IPS-15b (cell line): ENCODE results near the gene GNB1L.

Experiments used
- H3K27me3 ChIP-seq: one replicate; pipeline ENCODE4 v1.6.1; 2013; ENCODE audit warnings: low read length; ENCODE audit not compliant: control insufficient read depth, insufficient read depth
- H3K36me3 ChIP-seq: one replicate; pipeline ENCODE4 v1.6.1; 2013; ENCODE audit warnings: low read length; ENCODE audit not compliant: control insufficient read depth, insufficient read depth
- H3K4me1 ChIP-seq: one replicate; pipeline ENCODE4 v1.6.1; 2013; ENCODE audit warnings: mild to moderate bottlenecking, low read length; ENCODE audit not compliant: control insufficient read depth, insufficient read depth
- H3K4me3 ChIP-seq: one replicate; pipeline ENCODE4 v1.5.1; 2013; ENCODE audit warnings: low read depth, low read length
- H3K9ac ChIP-seq: one replicate; pipeline ENCODE4 v1.6.1; 2013; ENCODE audit warnings: low read depth, mild to moderate bottlenecking, low read length
- H3K9me3 ChIP-seq: one replicate; pipeline ENCODE4 v1.6.1; 2013; ENCODE audit warnings: mild to moderate bottlenecking, low read length; ENCODE audit not compliant: control insufficient read depth, insufficient read depth

The GNB1L gene

DNA sequence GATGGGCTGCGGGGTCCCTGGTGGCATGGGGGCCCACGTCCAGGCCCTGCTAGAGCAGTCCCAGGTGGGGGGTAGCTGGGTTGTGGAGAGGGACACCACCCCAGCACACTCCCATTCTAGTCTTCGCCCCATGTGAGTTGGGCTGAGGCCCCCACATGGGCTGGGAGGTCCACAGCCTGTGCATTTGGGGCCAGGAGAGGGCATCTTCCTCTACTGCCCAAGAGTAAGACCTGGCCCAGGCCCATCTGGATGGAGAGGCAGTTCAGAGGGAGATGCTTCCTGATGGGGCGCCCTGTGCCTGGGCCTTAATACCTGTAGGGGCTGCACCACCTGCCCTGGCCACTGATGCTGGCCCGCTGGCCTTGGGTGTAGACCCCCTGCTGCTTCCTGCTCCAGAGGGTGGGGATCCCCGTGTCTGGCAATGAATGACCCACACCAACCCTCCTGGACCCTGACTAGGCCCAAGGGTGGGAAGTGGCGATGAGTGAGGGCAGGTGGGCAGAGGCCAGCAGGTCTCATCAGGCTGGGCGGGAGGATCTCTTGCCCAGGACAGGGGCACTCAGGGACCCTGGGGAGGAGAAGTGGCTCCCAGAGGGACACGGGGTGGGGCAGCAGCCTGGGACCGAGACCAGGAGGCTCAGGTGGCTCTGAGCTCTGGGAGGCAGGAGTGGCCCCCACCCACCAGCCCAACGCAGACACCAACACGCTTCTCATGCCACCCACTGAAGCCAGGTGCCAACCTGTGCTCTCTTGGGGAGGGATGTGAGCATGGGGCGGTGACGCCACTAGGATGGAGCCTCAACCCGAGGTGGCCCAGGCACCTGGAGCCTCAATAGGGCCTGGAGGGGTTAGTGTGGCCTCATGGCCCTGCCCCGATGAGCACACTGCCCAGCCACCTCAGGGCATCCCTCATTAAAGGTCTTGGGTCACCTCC lies 17.4 kb upstream of the GNB1L start:
- H3K27me3 ChIP-seq: no peaks in the 10 kb centered on the region
- H3K9ac ChIP-seq: no peak overlapping the region
- H3K36me3 ChIP-seq: no peaks in the 10 kb centered on the region
- H3K4me1 ChIP-seq: no peaks in the 10 kb centered on the region
- H3K9me3 ChIP-seq: no peaks in the 10 kb centered on the region
- no peak overlapping the region for H3K4me3 ChIP-seq

DNA sequence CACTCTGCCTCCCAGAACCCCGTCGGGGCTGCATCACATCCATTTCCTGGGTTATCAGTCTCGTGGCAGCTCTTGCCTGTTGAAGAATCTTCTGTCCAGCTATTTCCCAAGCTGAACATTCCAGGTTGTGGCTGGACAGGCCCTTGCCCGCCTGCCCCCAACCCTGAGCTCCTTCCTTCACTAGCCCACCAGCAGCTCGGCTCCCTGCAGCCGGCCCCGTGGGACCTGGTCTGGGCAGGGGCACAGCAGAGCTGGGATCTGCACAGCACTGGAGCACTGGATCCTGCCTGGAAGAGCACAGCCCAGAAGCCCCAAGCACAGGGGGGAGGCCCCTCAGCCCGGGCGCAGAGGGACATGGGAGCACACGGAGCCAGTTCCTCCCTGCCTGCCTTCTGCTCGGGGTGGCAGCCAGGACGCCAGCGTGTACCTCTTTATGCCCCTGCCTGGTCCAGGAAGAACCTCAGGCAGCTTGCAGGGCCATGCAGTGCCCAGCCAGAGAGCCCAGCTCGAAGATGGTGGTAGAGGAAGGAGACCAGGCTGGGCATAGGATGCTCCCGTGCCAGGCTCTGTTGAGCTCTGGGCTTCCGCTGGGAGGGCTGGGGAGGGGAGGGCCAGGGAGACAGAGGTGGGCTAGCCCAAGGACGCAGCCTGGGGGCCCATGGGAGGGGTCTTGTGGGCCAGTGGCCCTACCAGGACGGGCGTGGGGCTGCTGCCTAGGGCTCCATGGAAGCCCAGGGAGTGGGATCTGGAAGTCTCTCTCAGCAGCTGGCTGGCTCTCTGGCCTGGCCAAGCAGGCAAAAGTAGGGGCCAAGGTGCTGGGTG lies 16.6 kb upstream of the GNB1L start:
- Histone ChIP-seq H3K4me3 (no peak overlapping the region), H3K9ac (no peak overlapping the region), H3K36me3 (no peaks in the 10 kb centered on the region), H3K27me3 (no peaks in the 10 kb centered on the region), H3K9me3 (no peaks in the 10 kb centered on the region), H3K4me1 (no peaks in the 10 kb centered on the region)

DNA sequence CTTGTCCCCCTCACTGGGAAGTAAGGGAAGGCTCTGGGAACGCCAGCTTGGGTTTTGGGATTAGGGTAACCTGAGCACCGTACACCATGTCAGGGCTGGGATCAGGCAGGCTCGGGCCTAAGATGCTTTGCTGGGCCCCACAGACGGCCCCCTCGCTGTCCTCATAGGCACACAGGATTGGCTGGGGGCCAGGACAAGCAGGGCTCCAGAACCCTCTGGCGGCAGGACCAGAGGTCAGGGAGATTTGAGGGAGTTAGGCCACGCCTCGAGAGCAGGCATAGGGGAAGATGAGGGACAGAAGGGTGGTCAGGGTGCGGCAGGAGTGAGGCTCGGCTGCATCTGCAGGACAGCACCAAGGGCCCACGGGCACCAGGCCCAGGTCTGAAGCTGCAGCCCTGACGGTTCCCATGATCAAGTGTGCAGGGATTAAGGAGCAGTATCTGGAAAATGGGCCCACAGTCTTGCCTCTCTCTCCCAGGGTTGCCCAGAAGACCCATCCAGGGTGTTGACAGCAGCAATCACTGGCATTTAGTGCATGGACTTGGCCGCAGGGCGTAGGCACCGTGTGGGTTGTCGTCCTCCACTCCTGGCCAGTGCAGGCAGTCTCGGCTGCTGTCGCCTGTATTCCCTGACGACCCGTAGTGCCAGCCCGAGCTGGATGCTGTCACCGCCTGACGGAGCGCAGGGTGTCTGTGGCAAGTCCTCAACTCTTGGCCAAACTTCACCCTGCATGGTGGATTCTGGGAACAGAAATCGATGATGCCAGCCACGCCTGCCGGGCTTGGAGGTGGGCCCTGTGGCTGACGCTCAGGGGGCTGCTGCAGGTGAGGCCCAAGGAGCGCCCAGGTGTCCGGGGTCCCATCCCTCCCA lies 15.7 kb upstream of the GNB1L start:
- Histone ChIP-seq H3K4me3 (no peak overlapping the region), H3K9ac (no peak overlapping the region), H3K27me3 (no peaks in the 10 kb centered on the region), H3K9me3 (no peaks in the 10 kb centered on the region), H3K4me1 (no peaks in the 10 kb centered on the region), H3K36me3 (no peaks in the 10 kb centered on the region)

DNA sequence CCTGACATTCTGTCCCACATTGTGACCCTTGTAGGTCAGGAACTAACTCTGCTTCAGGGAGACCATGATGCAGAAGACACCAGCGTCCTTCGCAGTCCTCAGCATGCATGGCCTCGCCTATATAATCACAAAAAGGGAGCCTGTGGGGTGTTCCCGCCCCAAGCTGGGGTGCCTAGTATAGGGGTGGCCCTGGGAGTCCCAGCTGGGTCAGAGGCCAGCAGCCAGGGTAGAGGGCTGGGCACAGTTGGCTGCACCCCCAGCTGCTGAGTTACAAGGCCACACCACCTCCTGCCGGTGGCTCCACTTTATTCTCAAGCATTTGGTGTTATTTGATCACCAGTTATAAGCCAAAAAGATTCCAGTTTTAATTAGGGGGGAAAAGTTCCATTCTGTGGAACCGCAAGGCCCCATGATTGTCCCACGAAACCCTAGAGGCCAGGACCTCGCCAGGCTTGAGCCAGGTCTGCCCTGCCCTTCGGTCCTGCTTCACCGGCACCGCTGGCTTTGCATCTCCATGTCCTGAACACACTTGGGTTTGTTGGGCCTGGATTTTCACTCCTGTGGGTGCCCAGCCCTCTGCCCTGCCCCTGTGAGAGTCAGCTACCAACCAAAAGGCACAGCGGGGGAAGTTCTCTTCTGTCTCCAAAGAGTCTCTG lies 15.0 kb upstream of the GNB1L start:
- Histone ChIP-seq H3K27me3 (no peaks in the 10 kb centered on the region), H3K4me1 (no peaks in the 10 kb centered on the region), H3K36me3 (no peaks in the 10 kb centered on the region), H3K9ac (no peak overlapping the region), H3K9me3 (no peaks in the 10 kb centered on the region), H3K4me3 (no peak overlapping the region)

DNA sequence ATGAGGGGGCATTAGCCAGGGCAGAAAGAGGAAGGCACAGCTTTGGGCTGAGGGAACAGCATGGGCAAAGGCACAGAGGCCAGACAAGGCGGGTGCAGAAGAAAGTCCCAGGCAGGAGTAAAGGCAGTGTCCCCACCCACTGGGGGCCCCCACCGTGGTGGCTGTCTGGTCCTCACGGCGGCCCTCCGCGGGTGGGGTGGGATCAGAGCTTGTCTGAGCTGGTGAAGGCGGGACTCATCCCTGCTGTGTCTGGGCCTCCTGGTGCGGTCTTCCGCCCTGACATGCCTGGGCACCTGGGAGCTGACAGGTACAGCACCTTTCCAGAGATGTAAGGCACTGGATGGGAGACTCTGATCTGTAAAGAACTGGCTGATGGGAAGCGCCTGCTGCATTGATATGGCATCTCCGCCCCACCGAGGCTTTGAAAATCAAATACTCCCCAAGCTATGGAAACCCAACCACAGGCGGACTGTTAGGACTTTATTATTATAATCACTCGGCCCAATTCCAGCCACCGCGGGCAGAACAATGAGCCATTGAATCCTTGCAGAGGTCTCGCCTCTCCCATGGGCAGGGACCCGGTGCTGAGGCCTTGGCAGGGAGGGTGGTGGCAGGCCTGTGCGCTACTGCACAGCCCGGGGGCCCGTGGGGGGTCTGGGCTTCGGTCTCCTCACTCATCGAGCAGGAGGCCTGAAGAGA lies 14.2 kb upstream of the GNB1L start:
- Histone ChIP-seq H3K4me1 (no peaks in the 10 kb centered on the region), H3K4me3 (no peak overlapping the region), H3K36me3 (no peaks in the 10 kb centered on the region), H3K9ac (no peak overlapping the region), H3K27me3 (no peaks in the 10 kb centered on the region), H3K9me3 (no peaks in the 10 kb centered on the region)

DNA sequence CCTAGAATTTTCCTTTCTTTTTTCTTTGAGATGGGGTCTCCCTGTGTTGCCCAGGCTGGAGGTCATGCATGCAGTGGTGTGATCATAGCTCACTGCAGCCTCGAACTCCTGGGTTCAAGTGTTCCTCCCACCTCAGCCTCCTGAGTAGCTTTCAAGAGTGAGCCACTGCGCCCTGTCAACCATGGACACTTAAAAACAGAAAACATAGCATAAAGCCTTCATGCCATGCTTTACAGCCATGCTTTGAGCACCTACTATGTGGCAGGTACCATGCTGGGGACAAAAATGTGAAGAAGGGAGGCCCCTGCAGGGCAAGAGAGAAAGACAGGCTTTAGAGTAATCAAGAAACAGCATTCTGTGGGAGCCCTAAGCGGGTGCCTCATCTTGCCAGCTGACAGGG lies 13.7 kb upstream of the GNB1L start:
- H3K9ac ChIP-seq: no peak overlapping the region
- no peaks in the 10 kb centered on the region for H3K4me1 ChIP-seq

DNA sequence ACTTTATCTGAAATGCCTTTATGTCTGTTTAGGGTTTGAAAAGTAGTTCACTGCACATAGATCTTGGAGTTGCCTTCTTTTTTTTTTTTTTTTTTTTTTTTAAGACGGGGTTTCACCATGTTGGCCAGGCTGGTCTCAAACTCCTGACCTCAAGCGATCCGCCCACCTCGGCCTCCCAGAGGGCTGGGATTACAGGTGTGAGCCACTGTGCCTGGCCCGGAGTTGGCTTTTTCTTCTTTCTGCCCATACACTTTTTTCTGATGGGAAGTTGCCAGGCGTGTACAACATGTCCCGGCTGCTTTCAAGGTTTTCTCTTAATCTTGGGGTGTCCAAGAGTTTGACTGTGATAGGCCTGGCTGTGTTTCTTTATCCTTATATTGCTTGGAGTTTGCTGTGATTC lies 12.9 kb upstream of the GNB1L start:
- no peaks in the 10 kb centered on the region for H3K27me3 ChIP-seq
- no peak overlapping the region for H3K4me3 ChIP-seq
- no peaks in the 10 kb centered on the region for H3K9me3 ChIP-seq
- no peaks in the 10 kb centered on the region for H3K36me3 ChIP-seq
- no peaks in the 10 kb centered on the region for H3K4me1 ChIP-seq
- no peak overlapping the region for H3K9ac ChIP-seq

More for the DNA sequence above, 13.7 kb upstream of the GNB1L start:
- H3K36me3 ChIP-seq: no peaks in the 10 kb centered on the region
- no peaks in the 10 kb centered on the region for H3K27me3 ChIP-seq
- no peaks in the 10 kb centered on the region for H3K9me3 ChIP-seq
- no peak overlapping the region for H3K4me3 ChIP-seq

DNA sequence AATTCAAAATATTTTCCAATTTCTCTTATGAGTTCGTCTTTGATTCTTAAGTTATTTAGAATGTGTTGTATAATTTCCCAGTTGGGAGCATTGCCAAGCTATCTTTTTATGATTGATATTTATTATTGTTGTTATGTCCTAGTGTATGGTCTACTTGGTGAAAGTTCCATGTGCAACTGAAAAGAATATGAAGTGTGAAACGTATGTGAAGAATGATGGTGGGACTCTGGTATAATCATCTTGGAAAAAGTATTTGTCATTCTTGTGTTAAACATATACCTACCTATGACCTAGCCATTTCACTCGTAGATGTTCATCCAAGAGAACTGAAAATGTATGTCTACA lies 12.0 kb upstream of the GNB1L start:
- Histone ChIP-seq H3K4me1 (no peaks in the 10 kb centered on the region), H3K9me3 (no peaks in the 10 kb centered on the region)

DNA sequence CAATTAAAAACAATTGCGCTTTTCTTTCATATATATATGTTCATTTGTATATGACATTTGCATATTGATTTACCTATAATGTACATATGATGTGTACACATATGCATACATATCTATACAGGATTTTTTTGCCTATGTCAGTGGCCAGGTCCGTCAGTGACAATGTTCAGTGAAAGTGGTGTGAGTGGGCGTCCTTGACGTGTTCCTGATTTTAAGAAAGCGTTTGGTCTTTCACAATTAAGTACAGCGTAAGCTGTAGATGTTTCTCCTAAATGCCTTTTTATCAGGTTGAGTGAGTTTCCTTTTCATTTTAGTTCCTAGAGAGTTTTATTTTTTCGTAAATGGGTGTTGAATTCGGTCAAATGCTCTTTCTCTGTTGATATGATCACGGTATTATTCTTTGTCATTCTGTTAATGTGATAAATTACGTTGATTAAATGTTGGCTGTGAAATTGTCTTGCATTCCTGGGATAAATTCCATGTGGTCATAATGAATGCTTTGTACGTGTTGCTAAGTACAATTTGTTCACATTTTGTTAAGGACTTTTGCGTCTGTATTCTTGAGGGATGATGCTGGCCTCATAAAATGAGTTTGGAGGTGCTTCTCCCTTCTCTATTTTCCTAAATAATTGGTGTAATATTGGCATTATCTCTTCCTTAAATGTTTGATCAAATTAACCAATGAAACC lies 10.6 kb upstream of the GNB1L start:
- no peaks in the 10 kb centered on the region for H3K27me3 ChIP-seq
- no peaks in the 10 kb centered on the region for H3K9me3 ChIP-seq
- H3K4me1 ChIP-seq: no peaks in the 10 kb centered on the region
- H3K36me3 ChIP-seq: no peaks in the 10 kb centered on the region
- H3K4me3 ChIP-seq: no peak overlapping the region
- H3K9ac ChIP-seq: no peak overlapping the region

More for the DNA sequence above, 12.0 kb upstream of the GNB1L start:
- Histone ChIP-seq H3K9ac (no peak overlapping the region), H3K36me3 (no peaks in the 10 kb centered on the region), H3K4me3 (no peak overlapping the region), H3K27me3 (no peaks in the 10 kb centered on the region)

DNA sequence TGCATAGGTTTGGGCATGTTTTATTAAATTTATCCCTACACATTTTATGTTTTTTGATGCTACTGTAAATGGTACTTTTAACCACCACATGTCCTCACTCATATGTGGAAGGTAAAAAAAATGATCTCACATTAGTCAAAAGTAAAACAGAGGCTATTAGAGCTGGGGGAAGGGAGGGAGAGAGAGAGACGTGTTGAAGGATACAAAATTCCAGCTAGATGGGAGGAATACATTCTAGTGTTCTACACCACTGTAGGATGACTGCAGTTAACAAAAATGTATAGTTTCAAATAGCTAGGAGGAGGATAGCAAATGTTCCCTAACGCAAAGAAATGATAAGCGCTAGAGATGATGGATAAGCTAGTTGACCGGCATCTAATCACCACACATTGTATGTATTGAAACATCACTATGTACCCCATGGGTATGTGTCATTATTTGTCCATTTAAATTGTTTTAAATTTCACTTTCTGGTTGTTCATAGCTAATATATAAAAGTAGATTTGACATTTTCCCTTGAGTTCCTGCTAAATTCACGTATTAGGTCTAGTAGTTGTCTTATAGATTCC lies 9.9 kb upstream of the GNB1L start:
- no peak overlapping the region for H3K4me3 ChIP-seq
- no peaks in the 10 kb centered on the region for H3K4me1 ChIP-seq
- H3K27me3 ChIP-seq: no peaks in the 10 kb centered on the region
- no peak overlapping the region for H3K9ac ChIP-seq
- no peaks in the 10 kb centered on the region for H3K9me3 ChIP-seq
- no peaks in the 10 kb centered on the region for H3K36me3 ChIP-seq
